HCT116 (cell line): Measurements from ENCODE around the gene IL17RA. TPM values are rescaled to one million over a fixed set of nuclear protein-coding genes. Genes with fewer than 3 reads are reported as not detected.

ENCODE experiments used
- ATAC-seq: fragments of 200-7000 bp; cut with Tn5 transposase; 2 replicates; pipeline ENCODE4 v1.9.1; 2020; ENCODE audit warnings: mild to moderate bottlenecking, moderate library complexity
- BruUV-seq: library from RNA; stranded (reverse); fragments of 400-500 nt; replicated peaks from 2 replicates; lab custom pipeline; 2021; lab: Mats Ljungman, UMichigan
- CTCF ChIA-PET: fragments of 300-600 bp; sonication (Branson Sonifier 250); formaldehyde crosslinking; loops from one replicate; lab custom pipeline; 2021; ENCODE audit warnings: antibody characterized with exemption; lab: Charles Lee
- POLR2A ChIA-PET: fragments of 300-600, 350-600 bp; sonication (Branson Sonifier 250); formaldehyde crosslinking; loops from one replicate; lab custom pipeline; 2021; ENCODE audit warnings: antibody characterized with exemption; lab: Charles Lee
- RAD21 ChIA-PET, 2 experiments: fragments of 300-600 bp; sonication (Branson Sonifier 250); formaldehyde crosslinking; loops; one replicate each; lab custom pipeline; 2023; ENCODE audit warnings: low total read pairs in 2 of 2; ENCODE audit not compliant: uncharacterized antibody in 2 of 2, unreplicated experiment in 2 of 2, low non-redundant PET in 1 of 2; lab: Charles Lee
- DNase-seq: peaks from one replicate; pipeline ENCODE4 v3.0.0-alpha.2; 2010; ENCODE audit warnings: low read depth, low spot score
- H2AFZ ChIP-seq: fragments of 200-600 bp; shearing (Covaris generic), sonication (generic); 2 replicates; pipeline ENCODE4 v1.6.1; 2017; ENCODE audit warnings: low read depth, mixed run types, mixed read lengths, antibody characterized with exemption, low read length; ENCODE audit not compliant: poor library complexity, severe bottlenecking
- H3K27ac ChIP-seq: 2 replicates; pipeline ENCODE4 v1.5.1; 2012; ENCODE audit warnings: low read depth, low read length
- H3K27me3 ChIP-seq: fragments of 200-600 bp; sonication (generic); 2 replicates; pipeline ENCODE4 v1.6.1; 2016; ENCODE audit warnings: mixed run types, low read length, mixed read lengths; ENCODE audit not compliant: insufficient read depth
- H3K36me3 ChIP-seq, 2 experiments: fragments of 200-500 bp in 1 of 2; fragments of 200-600 bp in 1 of 2; sonication (Bioruptor generic) in 1 of 2; sonication (generic) in 1 of 2; 2 replicates each; pipeline versions ENCODE4 v1.5.1 to v1.6.1; 2014 to 2016; ENCODE audit warnings: low read length in 2 of 2, inconsistent platforms in 1 of 2, mixed read lengths in 1 of 2, mixed run types in 1 of 2; ENCODE audit not compliant: insufficient read depth in 2 of 2, control insufficient read depth in 1 of 2
- H3K4me1 ChIP-seq, 2 experiments: fragments of 200-600 bp in 1 of 2; sonication (generic) in 1 of 2; 2 replicates each; pipeline versions ENCODE4 v1.5.1 to v1.6.1; 2012 to 2017; ENCODE audit warnings: low read length in 2 of 2, inconsistent platforms in 1 of 2, mild to moderate bottlenecking in 1 of 2, mixed read lengths in 1 of 2, mixed run types in 1 of 2, moderate library complexity in 1 of 2; ENCODE audit not compliant: insufficient read depth in 2 of 2, control insufficient read depth in 1 of 2
- H3K4me2 ChIP-seq: fragments of 200-600 bp; sonication (generic); 2 replicates; pipeline ENCODE4 v1.6.1; 2017; ENCODE audit warnings: mixed run types, low read length, mixed read lengths
- H3K4me3 ChIP-seq, 2 experiments: fragments of 200-600 bp in 1 of 2; sonication (generic) in 1 of 2; replicated peaks in 1 of 2; 2 replicates each; pipeline ENCODE4 v1.5.1; 2011 to 2016; ENCODE audit warnings: low read length in 2 of 2, control low read depth in 1 of 2, low read depth in 1 of 2, mild to moderate bottlenecking in 1 of 2, mixed read lengths in 1 of 2, mixed run types in 1 of 2
- H3K79me2 ChIP-seq: fragments of 200-600 bp; sonication (generic); 2 replicates; pipeline ENCODE4 v1.6.1; 2017; ENCODE audit warnings: mild to moderate bottlenecking, mixed run types, low read length, moderate library complexity, mixed read lengths; ENCODE audit not compliant: insufficient read depth
- H3K9ac ChIP-seq: fragments of 200-600 bp; sonication (generic); 2 replicates; pipeline ENCODE4 v1.6.1; 2016; ENCODE audit warnings: low read length, mixed read lengths
- H3K9me2 ChIP-seq: fragments of 200-600 bp; sonication (generic), shearing (Covaris generic); 2 replicates; pipeline ENCODE4 v1.6.1; 2017; ENCODE audit warnings: mixed run types, mild to moderate bottlenecking, moderate library complexity; ENCODE audit not compliant: insufficient read depth
- H3K9me3 ChIP-seq, 2 experiments: fragments of 200-500 bp in 1 of 2; fragments of 200-600 bp in 1 of 2; sonication (Bioruptor generic) in 1 of 2; sonication (generic) in 1 of 2; 2 replicates each; pipeline ENCODE4 v1.6.1; 2014 to 2017; ENCODE audit warnings: low read length in 2 of 2, mixed read lengths in 2 of 2, inconsistent platforms in 1 of 2, low read depth in 1 of 2, mild to moderate bottlenecking in 1 of 2, mixed run types in 1 of 2, moderate library complexity in 1 of 2; ENCODE audit not compliant: control insufficient read depth in 1 of 2, insufficient read depth in 1 of 2
- H4K20me1 ChIP-seq: fragments of 200-600 bp; sonication (generic), shearing (Covaris generic); 2 replicates; pipeline ENCODE4 v1.6.1; 2017; ENCODE audit warnings: mixed run types, mild to moderate bottlenecking, moderate library complexity; ENCODE audit not compliant: insufficient read depth
- CBX3 ChIP-seq: IDR thresholded peaks from 2 replicates; pipeline ENCODE4 v1.6.1; 2012; ENCODE audit warnings: low read depth
- CEBPB ChIP-seq: IDR thresholded peaks from 2 replicates; pipeline ENCODE4 v1.6.1; 2012; ENCODE audit warnings: low read depth
- EGR1 ChIP-seq: IDR thresholded peaks from 2 replicates; pipeline ENCODE4 v1.6.1; 2012; ENCODE audit warnings: low read depth
- FOSL1 ChIP-seq: IDR thresholded peaks from 2 replicates; pipeline ENCODE4 v1.6.1; 2012; ENCODE audit warnings: low read depth
- JUND ChIP-seq: IDR thresholded peaks from 2 replicates; pipeline ENCODE4 v1.6.1; 2012
- POLR2A ChIP-seq: IDR thresholded peaks from 2 replicates; pipeline ENCODE4 v1.7.0; 2011; ENCODE audit warnings: borderline replicate concordance; ENCODE audit not compliant: insufficient read depth, insufficient read length; ENCODE audit errors: extremely low read depth
- POLR2AphosphoS5 ChIP-seq: IDR thresholded peaks from 2 replicates; pipeline ENCODE4 v1.6.1; 2011; ENCODE audit warnings: mild to moderate bottlenecking, low read depth, low read length, moderate library complexity
- REST ChIP-seq: IDR thresholded peaks from 2 replicates; pipeline ENCODE4 v1.6.1; 2012; ENCODE audit warnings: low read depth
- TCF7L2 ChIP-seq: IDR thresholded peaks from 2 replicates; pipeline ENCODE4 v1.7.0; 2011; ENCODE audit warnings: borderline replicate concordance, inconsistent platforms; ENCODE audit not compliant: insufficient read depth, insufficient read length; ENCODE audit errors: extremely low read depth
- YY1 ChIP-seq: IDR thresholded peaks from 2 replicates; pipeline ENCODE4 v1.6.1; 2011; ENCODE audit warnings: low read length, low read depth, moderate library complexity, mild to moderate bottlenecking; ENCODE audit not compliant: insufficient replicate concordance; ENCODE audit errors: extremely low read depth
- ZNF274 ChIP-seq: fragments of 200-500 bp; sonication (Bioruptor generic); IDR thresholded peaks from 2 replicates; pipeline ENCODE4 v1.6.1; 2014; ENCODE audit warnings: mild to moderate bottlenecking, low read depth, low read length, inconsistent platforms
- intact Hi-C: fragments of 100-400 bp; cut with micrococcal nuclease; formaldehyde crosslinking; loops from 2 replicates; pipeline ENCODE4 v1.10.0; 2022
- total RNA-seq: library from RNA; stranded (reverse); gene quantifications from one replicate; pipeline ENCODE4 v1.2.1, GENCODE V29; 2021; ENCODE audit not compliant: unreplicated experiment
- TF ChIP-seq, protein P1 (sequence below): IDR thresholded peaks from 2 replicates; pipeline ENCODE4 v1.6.1; 2012
- TF ChIP-seq, protein P2 (sequence below): IDR thresholded peaks from 2 replicates; pipeline ENCODE4 v1.6.1; 2011; ENCODE audit warnings: mild to moderate bottlenecking, low read length, moderate library complexity; ENCODE audit not compliant: insufficient replicate concordance; ENCODE audit errors: extremely low read depth
- TF ChIP-seq, protein P3 (sequence below): IDR thresholded peaks from 2 replicates; pipeline ENCODE4 v1.6.1; 2012

IL17RA gene
- total RNA-seq, 1 experiment from 2014 or later, result 17.3 TPM

GRCh38 chr22:17104336-17104935 is 19.6 kb downstream of the IL17RA start:
- ChIA-PET RAD21 (no interaction called here), CTCF (no interaction called here)
- no peak for ATAC-seq
- no peak for DNase-seq
- Histone ChIP-seq H3K4me3 (no peak overlapping the region), H3K27ac (no peak overlapping the region), H3K4me1 (no peaks in the 10 kb centered on the region), H3K9me3 (no peaks in the 10 kb centered on the region), H3K79me2 (no peaks in the 10 kb centered on the region), H4K20me1 (no peaks in the 10 kb centered on the region), H3K9ac (no peak overlapping the region)
- intact Hi-C loops, result no loop called here
- TF ChIP-seq, protein P1, sequence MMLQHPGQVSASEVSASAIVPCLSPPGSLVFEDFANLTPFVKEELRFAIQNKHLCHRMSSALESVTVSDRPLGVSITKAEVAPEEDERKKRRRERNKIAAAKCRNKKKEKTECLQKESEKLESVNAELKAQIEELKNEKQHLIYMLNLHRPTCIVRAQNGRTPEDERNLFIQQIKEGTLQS, result no peak
- TF ChIP-seq CEBPB, result no peak
- TF ChIP-seq TCF7L2, result no peak
- TF ChIP-seq FOSL1, result no peak
- no peak for TF ChIP-seq EGR1
- TF ChIP-seq JUND, result no peak
- TF ChIP-seq CBX3, result no peak
- TF ChIP-seq, protein P2, sequence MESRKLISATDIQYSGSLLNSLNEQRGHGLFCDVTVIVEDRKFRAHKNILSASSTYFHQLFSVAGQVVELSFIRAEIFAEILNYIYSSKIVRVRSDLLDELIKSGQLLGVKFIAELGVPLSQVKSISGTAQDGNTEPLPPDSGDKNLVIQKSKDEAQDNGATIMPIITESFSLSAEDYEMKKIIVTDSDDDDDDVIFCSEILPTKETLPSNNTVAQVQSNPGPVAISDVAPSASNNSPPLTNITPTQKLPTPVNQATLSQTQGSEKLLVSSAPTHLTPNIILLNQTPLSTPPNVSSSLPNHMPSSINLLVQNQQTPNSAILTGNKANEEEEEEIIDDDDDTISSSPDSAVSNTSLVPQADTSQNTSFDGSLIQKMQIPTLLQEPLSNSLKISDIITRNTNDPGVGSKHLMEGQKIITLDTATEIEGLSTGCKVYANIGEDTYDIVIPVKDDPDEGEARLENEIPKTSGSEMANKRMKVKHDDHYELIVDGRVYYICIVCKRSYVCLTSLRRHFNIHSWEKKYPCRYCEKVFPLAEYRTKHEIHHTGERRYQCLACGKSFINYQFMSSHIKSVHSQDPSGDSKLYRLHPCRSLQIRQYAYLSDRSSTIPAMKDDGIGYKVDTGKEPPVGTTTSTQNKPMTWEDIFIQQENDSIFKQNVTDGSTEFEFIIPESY, result no peak
- no peak for TF ChIP-seq YY1
- TF ChIP-seq, protein P3, sequence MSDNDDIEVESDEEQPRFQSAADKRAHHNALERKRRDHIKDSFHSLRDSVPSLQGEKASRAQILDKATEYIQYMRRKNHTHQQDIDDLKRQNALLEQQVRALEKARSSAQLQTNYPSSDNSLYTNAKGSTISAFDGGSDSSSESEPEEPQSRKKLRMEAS, result no peak
- no peak for TF ChIP-seq POLR2A
- TF ChIP-seq ZNF274, result no peak
- TF ChIP-seq REST, result no peak
- no peak for TF ChIP-seq POLR2AphosphoS5
- TF ChIP-seq, all 23 proteins: peak for 0
- no TSS peak for BruUV-seq
- no peak overlapping the region for H3K4me2 ChIP-seq
- POLR2A ChIA-PET, result no interaction called here
- H3K9me2 ChIP-seq, result no peaks in the 10 kb centered on the region
- H3K36me3 ChIP-seq, result peaks cover 12 to 23% of the 10 kb centered on the region in 2 experiments; a peak in 2 of 4 replicates
- no peaks in the 10 kb centered on the region for H3K27me3 ChIP-seq
- no peak overlapping the region for H2AFZ ChIP-seq
